Hepatocyte (in vitro differentiated cells): ENCODE data around the gene RACGAP1.

Experiments used
- CTCF ChIP-seq: fragments of 200-600 bp; sonication (generic); IDR thresholded peaks from 2 replicates; pipeline ENCODE4 v1.5.1; 2016; ENCODE audit warnings: antibody characterized with exemption, mild to moderate bottlenecking; ENCODE audit not compliant: poor library complexity
- EZH2 ChIP-seq: fragments of 200-600 bp; sonication (generic); IDR thresholded peaks from 2 replicates; pipeline ENCODE4 v1.6.1; 2016; ENCODE audit warnings: antibody characterized with exemption, mild to moderate bottlenecking, borderline replicate concordance

DNA sequence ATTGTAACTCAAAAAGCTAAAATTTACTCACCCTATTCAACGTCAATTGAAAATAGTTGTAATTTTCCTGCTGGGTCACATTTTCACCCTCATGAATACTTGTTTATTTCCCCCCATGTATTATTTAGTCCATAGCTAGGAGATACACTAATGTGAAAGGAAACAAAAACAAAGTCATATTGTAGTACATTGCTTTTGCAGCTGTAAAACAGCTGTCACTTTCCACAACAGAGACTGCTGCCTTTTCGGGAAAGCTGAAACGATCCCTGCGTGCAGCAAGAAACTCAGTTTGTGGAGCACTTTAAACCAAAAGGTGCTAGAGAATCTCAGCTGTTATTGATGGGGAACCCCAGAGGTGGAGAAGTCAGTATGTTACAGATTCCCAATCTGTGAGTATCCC is 4.3 kb downstream of the RACGAP1 start:
- TF ChIP-seq CTCF (no peak), EZH2 (no peak)
